Hematopoietic multipotent progenitor cell treated with erythropoietin and hydrocortisone succinate and interleukin-3 and kit ligand, for 8 days (in vitro differentiated cells): ENCODE measurements around the gene TRAF2.
A peak's percentile ranks its signal among the peaks of the same experiment; 100 is the strongest.
"Not testable (repeated sequence)": the region's sequence is repeated elsewhere in the genome, so short reads cannot be mapped to it uniquely, and the experiment has no call there.

Source experiments
- DNase-seq: peaks from one replicate; pipeline ENCODE4 v3.0.0-alpha.2; 2015

TRAF2 gene

DNA sequence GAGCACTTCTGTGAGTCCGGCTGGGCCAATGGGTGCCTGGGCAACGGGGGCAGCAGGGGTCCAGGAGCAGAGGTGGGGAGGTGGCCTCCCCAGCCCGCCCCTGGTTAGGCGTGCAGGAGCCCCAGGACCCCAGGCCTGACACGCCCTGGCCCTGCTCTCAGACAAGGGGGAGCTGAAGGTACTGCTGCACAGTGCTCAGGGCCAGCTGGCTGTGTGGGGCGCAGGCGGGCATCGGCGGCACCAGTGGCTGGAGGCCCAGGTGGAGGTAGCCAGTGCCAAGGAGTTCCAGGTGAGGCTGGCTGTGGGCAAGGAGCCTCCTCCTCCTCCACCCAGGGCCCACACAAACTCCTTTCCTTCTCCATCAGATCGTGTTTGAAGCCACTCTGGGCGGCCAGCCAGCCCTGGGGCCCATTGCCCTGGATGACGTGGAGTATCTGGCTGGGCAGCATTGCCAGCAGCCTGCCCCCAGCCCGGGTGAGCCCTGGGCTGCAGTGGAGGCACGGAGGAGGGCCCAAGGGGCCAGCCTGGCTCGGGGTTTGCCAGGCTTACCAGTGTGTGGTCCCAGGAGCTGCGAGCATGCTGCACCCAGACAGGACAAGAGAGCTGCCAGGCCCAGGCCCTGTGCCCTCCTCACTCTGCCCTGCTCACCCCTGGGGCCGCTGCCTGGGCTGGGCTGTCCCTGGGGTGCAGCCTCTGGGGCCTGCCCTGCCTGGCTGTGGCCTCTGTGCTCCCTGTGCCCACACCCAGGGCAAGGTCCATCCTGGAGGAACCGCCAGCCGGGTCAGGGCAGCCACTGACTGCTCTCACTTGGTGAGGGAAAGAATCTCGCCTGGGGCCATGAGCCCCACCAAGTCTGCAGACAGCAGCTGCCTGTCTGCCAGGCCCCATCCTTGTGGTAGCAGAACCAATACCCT lies 27.2 kb upstream of the TRAF2 start:
- peak; percentile 43 for DNase-seq

DNA sequence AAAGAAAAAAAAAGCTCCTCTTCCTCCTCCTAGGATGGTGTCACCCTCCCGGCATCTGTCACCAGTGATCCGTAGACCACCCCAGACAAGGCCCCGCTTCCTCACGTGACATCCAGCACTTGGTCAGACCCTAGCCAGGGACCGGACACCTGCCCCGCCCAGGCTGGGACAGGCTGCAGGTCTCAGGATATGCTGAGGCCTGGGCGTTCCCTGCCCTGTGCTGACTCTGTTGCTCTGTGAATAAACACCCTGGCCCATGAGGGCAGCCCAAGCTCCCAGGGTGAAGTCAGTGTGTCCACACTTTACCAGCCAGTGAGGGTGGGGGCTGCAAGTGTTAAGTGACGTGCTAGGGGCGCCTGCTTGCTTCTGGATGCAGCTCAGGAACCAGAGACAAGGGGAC lies 25.8 kb upstream of the TRAF2 start:
- DNase-seq = no peak

DNA sequence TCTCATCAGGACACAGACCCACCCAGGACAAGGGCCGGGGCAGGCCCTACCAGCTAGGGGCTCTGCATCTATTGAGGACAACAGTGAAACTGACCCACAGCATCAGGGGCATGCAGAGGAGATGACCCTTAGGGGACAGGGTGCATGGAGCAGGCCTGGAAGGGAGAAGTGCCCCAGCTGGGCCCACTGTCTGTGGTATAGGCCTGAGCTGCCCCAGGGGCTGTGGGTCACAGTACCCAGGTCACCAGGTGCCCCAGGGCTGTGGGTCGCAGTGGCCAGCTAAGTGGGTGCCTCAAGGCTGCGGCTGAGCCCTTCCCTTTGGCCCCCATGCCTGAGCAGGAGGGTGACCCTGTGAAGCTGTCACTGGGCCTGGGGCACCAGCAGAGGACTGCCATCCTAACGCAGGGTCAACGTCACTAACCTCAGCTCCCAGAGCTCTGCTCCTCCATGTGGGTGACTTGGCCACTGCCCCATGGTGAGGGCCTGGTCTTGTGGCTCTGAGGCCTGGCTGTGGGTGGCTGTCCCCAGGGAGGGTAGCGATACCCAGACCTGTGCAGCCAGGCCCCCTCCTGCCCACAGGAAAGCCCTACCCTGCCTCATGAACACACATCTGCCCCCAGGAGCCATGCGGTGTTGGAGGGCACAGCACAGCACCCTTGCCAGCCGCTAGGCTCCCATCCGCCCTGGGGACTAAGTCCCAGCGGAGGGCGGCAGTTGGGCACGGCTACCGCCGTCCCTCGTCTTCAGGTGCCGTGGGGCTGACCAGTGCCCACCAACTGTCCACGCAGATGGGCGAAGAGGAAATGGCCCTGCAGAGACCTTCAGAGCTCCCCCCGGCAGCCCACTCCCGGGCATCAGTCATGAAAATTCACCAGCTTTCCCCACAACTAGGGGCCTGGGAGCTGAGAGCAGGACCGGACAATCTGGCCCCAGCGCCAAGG lies 25.1 kb upstream of the TRAF2 start:
- no peak for DNase-seq

GRCh38 chr9:136861874-136862457 lies 24.4 kb upstream of the TRAF2 start:
- DNase-seq = no peak

DNA sequence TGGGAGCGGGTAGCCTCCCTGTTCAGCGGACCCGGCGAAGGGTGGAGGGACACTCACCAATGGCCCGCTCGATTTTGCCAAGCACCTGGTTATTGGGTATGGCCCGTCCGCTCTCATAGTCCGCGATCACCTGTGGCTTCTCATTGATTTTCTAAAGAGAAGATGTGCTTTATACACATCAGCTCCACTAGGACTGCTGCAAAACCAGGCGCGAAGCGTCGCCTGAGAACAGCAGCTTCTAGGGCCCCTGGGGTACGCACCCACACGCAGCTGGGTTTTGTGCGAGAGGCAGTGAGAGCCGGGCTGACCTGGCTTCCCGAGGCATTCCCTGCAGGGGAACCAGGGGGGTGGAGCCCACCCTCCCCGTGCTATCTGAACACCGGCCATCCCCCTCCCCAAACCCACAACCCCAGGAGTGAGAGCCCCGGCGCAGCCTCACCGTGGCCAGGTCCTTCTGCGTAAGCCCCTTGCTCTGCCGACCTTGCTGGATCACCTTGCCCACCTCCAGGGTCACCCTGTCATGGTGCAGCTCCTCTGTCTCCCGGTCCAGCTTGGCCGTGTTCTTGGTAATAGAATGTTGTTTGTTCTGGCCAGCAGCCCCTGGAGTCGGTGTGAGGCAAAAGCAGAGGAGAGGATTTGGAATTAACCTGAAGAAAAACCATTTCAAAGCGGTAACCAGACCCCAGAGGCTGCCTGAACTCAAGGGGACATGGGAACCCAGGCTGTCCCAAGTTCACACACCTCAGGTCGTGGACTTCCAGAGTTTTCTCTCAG lies 23.3 kb upstream of the TRAF2 start:
- DNase-seq = no peak

DNA sequence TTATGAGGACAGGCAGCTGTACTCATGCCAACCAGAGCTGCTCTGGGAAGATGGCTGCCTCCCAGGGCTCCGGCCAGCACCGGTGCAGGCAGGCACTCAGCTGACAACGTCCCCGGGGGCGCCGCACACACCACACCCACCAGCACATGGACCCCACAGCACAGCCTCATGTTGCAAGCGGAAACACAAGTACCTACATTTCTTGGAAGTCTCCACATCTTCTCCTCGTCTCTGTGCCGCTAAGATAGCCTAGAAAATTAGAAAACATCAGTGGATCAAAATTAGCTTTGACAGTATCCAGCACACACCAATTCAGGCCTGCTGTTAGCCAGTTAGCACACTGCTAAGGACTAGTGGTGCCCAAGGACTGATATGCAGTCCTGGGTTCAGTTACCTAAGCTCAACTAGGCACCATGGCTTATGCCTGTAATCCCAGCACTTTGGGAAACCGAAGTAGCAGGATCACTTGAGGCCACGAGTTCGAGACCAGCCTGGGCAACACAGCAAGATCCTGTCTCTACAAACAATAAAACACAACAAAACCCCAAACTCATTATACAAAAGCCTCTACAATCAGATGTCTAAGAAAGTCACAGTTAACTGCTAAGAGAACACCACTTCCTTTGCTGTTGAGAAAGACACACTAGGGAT lies 22.6 kb upstream of the TRAF2 start:
- no peak for DNase-seq

DNA sequence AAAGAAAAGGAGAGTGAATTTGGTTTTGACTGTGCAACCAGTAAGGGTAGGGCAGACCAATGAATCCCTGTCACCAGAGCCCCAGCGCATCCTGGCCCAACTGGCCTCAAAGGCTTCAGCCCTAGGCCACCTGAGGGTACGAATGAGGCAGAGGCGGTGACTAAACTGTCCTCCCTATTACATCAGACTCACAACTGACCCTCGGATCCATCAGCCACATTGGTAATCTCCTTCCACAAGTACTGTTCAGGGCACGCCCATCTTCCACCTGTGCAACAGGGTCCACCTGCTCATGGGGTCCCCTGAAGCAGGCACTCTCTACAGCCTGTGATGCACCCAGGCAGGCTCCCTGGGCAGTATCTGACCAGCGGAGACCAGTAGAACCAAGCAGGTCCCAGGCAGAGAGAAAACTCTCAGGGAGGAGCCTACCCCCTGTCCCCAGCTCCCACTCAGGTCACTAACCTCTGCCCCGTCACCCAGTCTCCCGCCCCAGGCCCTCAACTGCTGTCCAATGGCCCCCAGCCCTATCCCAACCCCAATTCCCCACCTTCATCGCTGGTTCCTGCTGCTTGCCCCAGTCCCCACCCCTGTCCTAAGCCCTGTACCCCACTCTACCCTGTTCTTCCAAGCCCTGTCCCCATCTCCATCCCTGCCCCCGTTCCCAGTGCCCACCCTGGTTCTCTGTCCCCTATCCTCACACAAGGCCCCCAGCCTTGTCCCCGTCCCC lies 21.1 kb upstream of the TRAF2 start:
- DNase-seq = no peak

DNA sequence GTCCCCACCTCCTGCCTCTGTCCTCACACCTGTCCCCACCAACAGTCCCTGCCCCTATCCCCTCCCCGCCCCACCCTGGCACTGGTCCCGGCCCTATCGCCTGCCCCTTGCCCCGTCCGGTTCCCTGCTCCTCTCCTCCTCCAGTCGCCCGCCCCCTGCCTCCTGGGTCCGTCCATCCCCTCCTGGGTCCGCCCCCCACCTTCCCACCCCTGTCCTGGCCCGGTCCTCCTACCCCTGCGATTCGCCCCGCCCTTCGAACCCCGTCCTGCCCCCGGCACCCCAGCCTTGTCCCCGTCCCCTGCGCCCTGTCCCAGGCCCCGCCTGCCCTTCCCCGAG lies 20.6 kb upstream of the TRAF2 start:
- DNase-seq = no peak

DNA sequence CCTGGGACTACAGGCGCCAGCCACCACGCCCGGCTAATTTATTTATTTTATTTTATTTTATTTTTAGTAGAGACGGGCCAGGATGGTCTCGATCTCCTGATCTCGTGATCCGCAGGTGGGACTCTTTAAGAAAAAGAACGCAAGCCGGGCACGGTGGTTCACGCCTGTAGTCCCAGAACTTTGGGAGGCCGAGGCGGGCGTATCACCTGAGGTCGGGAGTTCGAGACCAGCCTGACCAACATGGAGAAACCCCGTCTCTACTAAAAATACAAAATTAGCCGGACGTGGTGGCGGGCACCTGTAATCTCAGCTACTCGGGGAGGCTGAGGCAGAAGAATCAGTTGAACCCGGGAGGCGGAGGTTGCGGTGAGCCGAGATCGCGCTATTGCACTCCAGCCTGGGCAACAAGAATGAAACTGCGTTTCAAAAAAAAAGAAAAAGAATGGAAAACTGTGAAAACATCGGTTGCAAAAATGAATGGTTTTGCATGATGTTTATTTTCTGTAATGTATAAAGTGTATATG lies 19.4 kb upstream of the TRAF2 start:
- not testable (repeated sequence) for DNase-seq

DNA sequence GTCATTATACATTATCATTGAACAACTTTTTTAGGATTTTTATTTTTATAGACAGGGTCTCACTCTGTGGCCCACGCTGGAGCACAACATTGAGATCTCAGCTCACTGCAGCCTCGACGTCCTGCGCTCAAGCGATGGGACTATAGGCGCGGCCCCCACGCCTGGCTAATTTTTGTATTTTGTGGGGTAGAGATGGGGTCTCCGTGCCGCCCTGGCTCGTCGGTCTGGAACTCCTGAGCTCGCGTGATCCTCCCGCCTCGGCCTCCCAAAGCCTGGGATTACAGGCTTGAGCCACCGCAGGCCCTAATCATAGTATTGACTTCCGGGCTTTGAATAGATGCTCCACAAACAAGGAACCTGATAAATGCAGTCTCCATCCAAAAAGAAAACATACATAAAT lies 18.8 kb upstream of the TRAF2 start:
- DNase-seq = no peak

DNA sequence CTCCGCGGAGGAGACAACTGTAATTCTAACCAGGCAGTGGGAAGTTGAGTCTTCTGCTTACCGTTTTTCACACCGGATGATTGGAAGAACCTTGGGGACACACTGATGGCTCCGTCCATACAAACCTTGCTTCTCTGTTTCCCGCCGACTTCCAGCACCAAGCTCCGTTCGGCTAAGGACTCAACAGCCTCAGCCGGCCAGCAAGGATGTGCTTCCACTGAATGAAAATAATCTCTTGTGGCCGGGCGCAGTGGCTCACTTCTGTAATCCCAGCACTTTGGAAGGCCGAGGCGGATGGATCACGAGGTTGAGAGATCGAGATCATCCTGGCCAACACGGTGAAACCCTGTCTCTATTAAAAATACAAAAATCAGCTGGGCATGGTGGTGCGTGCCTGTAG lies 18.4 kb upstream of the TRAF2 start:
- no peak for DNase-seq

- DNase-seq = no peak
These were observed 17.7 kb upstream of the TRAF2 start for GRCh38 chr9:136868644-136869043.

- DNase-seq = not testable (repeated sequence)
These were observed 16.7 kb upstream of the TRAF2 start for GRCh38 chr9:136869611-136870010.

DNA sequence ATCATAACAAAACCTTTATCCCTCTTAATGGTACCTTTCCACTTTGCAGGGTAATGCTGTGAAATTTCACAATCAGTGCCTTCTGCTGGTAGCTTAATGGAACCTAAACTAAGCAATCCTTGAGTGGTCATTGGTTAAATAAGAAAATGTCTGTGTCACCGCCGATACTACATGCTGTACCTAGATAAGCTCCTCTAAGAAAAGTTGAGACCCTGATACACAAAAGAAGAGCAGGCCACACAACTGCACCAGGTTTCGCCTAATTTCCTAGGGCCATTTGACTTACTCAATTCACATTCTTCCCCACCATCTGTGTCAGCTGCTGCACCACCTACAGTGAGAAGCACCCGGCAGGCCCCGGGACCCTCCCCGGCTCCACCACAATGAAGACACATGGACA lies 11.2 kb upstream of the TRAF2 start:
- no peak for DNase-seq

GRCh38 chr9:136876476-136876875 lies 9.8 kb upstream of the TRAF2 start:
- no peak for DNase-seq

DNA sequence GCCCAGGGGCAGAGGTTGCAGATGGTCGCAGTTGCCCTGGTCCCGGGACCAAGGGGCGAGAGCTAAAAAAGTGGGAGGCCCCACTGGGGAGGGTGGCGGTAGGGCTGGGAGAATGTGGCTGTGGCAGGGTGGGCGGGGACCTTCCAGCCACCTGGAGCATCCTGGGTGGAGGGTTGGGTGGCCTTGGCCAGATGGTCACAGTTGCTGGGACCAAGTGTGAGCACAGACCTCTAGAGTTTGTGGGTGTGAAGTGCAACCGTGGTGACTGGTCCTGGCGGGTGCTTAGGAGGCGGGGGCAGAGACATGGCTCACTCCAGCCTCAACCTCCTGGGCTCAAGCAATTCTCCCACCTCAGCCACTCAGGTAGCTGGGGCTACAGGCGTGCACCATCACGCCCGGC lies 5.7 kb upstream of the TRAF2 start:
- no peak for DNase-seq

DNA sequence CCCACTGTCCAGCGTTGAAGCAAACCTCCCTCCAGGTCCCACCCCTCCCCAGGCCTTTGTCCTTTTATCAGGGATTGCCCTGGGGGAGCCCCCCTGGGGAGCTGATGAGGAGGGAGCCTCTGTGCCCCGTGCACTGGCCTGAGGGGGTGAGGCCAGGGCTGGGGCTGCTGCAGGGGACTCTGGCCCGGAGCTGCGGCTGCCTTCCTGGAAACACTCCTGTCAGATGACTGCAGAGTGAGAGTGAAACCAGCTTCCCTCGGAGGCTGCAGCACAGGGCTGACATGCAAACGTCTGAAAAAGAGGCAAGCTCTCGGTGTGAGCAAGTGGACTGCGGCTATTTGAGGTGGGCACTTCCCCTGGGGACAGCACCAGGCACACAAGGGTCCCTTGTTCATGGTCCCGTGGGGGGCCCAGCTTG lies 4.6 kb upstream of the TRAF2 start:
- DNase-seq = peak; percentile 28

- peak; percentile 63 for DNase-seq
These were observed 4.0 kb upstream of the TRAF2 start for GRCh38 chr9:136882109-136882946.

GRCh38 chr9:136882947-136883283 lies 3.4 kb upstream of the TRAF2 start:
- not testable (repeated sequence) for DNase-seq

GRCh38 chr9:136883670-136884069 lies 2.6 kb upstream of the TRAF2 start:
- DNase-seq = not testable (repeated sequence)
